Dermis microvascular lymphatic vessel endothelial cell (primary cell): Measurements from ENCODE around the gene CMPK2. TPM values are rescaled to one million over a fixed set of nuclear protein-coding genes. Genes with fewer than 3 reads are reported as not detected.
A peak's percentile ranks its signal among the peaks of the same experiment; 100 is the strongest.
"Not testable (repeated sequence)": the region's sequence is repeated elsewhere in the genome, so short reads cannot be mapped to it uniquely, and the experiment has no call there.

Experiments used
- DNase-seq, 2 donors: peaks; one replicate each; pipeline versions ENCODE4 v3.0.0 to v3.0.0-alpha.2; 2010; ENCODE audit warnings: low read depth in 2 of 2
- total RNA-seq: library from RNA; depleted of rRNA; stranded (reverse); fragments of >200 nt; gene quantifications from 2 replicates; pipeline ENCODE4 v1.2.1, GENCODE V29; 2014

CMPK2 gene
- total RNA-seq, 1 donor from 2014 or later = 0.64 TPM

DNA sequence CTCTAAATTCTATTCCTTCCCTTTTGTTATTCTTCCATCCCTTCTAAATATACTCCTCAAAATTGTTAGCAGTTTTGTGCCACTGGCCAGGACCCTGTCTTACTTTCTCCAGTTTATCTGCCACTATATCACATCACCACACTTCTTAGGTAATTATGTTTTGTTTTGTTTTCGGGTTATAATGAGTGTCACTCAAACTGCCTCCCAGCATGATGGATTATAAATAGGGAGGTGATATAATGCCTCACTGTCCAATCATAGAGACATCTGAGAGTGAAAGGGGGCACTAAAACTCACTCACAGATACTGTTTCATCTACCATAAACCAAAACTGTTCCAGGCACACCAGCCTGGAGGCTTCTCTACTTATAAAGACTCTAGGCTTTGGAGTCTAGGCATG, 15.3 kb upstream of the CMPK2 start:
- no peak for DNase-seq

DNA sequence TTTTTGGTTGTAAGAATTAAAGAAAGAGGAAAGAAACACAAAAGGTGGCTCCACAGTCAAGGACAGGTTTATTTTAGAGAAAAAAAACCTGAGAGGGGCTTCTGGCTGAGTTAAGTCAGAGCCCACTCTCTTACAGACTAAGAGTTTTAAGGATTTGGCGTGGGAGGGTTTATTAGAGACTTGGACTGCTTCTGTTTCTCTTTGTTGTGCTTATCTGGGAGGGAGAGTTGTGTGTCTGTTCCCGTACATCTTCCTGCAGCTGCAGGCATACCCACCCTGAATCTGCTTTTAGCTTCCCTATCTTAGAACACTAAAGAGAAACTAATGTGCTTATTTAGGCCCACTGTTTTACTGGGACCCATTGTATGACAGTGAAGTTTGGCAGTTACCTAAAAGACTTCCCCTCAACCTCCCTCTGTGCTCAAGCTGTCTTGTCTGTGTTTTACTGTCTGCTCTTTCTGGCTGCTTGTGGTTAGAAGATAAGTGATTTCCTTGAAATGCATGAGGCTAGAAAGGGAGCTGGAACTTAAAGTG, 14.6 kb upstream of the CMPK2 start:
- DNase-seq = no peak

DNA sequence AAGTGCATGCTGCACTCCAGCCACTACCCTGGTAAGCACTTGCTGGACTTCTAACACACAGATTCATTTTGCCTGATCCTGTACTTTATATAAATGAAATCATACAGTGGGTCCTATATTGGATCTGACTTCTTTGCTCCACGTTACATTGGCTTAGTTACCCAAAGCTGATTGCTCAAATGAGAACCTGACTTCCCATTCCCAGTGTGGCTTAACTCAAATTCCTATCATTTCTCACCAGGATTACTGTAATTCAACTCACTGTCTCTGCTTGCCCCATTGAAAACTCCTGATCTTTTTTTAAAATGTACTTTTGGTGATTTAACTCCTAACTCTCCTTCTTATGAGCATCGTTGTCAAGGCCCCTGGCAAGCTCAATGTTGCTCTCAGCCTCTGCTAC, 13.3 kb upstream of the CMPK2 start:
- no peak for DNase-seq

DNA sequence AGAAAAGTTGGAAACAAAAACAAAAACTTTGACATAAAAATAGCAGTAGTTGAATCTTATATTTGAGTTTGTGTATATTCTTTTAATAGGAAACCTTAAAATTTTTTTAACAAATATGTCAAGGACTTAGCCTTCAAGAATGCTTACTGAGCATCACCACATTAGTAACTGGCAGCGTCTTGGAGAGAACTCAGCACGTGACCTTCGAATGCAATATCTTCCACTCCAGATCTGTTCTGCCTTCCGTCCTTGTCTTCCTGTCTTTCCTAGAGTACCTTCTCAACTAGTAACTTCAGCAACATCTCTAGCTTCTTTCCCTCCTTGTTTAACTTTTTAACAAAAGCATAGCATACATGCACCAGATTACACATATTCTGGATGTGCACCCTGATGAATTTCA, 12.8 kb upstream of the CMPK2 start:
- no peak for DNase-seq

DNA sequence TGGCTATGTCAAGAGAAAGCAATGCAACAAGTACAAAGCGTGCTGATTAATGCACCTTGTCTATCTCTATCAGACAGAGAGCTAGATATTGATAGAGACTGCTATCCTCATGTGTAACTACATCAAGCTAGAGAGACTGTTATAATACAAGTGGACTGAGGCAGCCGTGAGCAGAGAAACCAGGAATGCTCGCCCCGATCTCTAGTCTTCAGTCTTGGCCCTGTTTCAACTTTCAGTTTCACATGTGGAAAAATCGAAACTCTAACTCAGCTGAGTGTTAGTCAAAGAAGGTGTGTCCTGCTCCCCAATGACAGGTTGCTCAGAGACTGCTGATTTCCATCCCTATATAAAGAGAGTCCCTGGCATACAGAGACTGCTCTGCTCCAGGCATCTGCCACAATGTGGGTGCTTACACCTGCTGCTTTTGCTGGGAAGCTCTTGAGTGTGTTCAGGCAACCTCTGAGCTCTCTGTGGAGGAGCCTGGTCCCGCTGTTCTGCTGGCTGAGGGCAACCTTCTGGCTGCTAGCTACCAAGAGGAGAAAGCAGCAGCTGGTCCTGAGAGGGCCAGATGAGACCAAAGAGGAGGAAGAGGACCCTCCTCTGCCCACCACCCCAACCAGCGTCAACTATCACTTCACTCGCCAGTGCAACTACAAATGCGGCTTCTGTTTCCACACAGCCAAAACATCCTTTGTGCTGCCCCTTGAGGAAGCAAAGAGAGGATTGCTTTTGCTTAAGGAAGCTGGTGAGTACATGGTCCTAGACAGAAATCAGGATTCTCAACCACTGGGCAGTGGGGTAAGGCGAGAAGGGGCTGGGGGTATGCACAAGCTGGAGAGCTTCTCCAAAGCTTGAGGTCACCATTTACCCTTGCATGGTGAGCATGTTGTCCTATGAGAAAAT, 11.9 kb upstream of the CMPK2 start, which contains the start of gene RSAD2:
RSAD2 (plus strand) TSS at position 376 of the 903 bp plus-strand sequence; CDS start at position 400, 24 bp downstream.
- DNase-seq = peak in 1 of 2 donors; percentile 40

DNA sequence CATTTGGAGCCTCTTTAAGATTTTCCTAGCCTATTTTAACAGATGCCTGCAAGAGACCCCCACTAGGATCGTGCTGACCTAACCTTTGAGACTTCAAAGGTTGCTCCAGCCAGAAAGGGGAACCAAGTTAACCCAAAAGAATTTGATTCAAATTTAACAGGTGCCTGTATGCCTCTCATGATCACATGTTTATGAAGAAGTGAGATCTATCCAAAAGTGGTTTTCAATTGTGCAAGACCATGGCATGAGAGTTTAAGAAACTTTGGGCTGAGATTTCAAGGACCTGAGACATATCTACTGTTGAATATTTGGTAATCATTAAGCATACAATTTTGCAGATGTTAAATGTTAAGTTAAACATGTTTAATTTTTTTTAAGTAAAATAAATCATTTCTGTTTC, 10.6 kb upstream of the CMPK2 start:
- DNase-seq = no peak

DNA sequence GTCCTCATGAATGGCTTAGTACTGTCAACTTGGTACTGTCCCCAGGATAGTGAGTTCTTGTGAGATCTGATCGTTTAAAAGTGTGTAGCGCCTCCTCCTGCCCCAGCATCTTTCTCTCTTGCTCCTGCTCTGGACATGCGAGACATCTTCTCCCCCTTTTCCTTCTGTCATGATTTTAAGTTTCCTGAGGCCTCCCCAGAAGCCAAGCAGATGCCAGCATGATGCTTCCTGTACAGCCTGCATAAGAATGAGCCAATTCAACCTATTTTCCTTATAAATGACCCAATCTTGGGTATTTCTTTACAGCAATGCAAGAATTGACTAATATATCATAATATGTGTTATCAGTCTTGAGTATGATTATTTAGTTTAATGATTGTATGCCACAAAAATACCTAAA, 8.3 kb upstream of the CMPK2 start:
- DNase-seq = no peak

DNA sequence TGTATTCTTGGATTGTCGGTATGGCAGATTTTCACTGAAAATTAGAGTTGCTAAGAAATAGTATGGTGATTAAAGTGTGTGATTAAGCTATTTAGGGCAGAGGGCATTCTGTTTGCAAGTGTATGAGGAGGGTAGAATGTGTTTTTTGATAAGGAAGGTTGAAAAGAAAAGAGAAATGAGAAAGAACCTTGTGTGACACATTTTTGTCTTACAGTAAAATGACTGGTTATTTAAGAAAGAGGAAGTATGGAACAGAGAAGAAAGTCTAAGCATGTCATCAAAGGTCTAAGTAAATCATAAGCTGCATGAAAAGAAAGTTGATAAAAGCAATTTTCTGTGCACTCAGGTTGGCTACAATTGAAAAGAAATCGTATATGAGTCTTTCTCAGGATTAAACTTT, 6.7 kb upstream of the CMPK2 start:
- no peak for DNase-seq

DNA sequence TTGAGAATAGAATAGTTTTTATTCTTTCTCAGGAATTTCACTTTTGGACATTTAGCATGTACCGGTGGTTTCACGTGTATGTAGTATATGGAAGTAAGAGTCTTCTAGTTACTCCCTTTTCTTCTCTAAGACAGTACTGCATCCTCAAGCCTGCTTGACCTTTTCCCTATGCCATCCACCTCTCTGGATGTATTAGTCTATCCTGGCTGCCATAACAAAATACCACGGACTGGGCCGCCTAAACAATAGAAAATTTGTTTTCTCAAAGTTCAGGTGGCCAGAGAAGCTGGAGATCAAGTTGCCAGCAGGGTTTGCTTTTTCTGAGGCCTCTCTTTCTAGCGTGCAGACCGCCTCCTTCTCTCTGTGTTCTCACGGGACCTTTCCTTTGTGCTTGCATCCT, 1.3 kb upstream of the CMPK2 start:
- no peak for DNase-seq

DNA sequence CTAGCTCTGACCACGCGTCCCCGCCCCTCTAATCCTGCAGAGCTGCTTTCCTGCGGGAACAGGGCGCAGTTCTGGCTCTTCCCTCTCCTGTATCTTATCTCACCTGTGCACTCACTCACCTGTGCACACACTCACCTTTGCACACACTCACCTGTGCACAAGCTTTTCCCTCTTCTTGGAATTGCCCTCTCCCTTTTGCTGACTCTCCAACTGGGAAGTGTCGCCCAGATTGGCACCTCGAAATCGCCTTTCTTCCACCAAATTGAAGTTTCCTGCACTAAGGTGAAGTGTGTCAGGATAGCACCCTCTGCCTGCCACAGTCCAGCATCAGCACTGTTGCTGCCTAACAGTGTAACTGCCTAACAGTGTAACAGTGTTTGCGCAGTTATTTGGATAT, 566 bp upstream of the CMPK2 start:
- DNase-seq = no peak

DNA sequence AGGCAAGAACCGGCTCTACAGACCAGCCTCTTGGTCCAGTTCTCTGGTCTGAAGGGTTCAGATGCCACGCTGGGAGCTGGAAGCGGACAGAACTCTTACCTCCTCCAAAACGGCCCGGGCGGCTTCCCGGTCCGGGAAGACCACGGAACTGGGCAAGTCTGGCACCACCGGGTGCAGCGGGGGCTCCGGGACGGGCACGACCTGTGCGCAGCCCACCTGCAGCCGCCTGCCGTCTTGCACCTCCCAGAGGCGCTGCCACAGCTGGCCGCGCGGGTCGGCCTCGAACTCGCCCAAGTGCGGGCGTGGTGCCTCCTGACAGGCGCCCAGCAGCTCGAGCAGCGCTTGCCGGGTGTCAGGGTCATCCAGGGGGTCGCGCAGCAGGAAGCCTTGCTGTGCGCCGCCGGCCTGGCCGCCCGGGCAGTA, 773 bp downstream of the CMPK2 start:
- DNase-seq = no peak

DNA sequence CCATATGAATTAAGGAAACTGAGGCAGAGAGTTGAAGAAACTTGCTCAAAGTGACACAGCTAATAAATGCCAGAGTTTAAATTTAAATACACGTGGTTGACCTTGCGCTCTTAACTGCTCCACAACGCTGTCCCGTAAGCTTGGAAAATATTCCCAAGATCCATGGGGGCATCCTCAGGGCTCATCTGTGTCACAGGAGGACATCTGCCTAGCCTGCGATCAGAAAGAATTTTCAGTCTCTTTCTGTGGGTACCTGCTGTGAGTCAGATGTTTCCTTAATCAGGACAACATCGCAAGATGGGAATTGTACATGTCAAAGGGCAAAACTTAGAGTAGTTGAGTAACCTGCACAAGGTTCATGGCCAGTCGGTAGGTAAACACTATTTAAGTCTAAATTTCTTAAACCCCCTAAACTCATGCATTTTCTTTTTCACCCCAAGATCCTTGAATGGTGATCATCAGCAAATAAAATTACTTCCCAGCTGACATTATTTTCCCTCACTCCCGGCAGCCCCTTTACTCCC, 1.4 kb downstream of the CMPK2 start:
- DNase-seq = no peak

DNA sequence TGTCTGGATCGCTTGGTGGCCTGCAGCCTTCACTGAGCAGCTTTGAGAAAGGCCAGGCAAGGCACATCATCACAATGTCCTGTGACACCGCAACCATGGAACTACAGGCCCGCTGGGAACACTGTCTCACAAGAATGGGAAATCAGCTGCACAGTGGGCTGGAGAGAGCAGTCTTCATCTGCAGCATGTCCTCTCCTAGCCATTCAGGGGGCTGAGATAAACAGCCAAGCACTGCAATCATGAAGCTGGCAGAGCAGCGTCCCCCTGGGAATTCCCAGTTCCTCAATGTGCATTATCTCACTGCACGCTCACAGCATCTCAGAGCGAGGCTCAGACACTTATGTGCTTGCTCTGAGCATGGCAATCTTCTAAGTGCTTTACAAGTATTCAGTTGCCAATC, 1.9 kb downstream of the CMPK2 start:
- DNase-seq = no peak

DNA sequence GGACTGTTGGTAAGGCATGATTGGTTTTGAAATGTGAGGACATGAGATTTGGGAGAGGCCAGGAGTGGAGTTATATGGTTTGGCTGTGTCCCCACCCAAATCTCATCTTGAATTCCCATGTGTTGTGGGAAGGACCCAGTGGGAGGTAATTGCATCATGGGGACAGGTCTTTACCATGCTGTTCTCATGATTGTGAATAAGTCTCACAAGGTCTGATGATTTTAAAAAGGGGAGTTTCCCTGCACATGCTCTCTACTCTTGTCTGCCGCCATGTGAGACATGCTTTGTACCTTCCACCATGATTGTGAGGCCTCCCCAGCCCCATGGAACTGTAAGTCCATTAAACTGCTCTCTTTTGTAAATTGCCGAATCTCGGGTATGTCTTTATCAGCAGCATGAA, 5.4 kb downstream of the CMPK2 start:
- DNase-seq = no peak

DNA sequence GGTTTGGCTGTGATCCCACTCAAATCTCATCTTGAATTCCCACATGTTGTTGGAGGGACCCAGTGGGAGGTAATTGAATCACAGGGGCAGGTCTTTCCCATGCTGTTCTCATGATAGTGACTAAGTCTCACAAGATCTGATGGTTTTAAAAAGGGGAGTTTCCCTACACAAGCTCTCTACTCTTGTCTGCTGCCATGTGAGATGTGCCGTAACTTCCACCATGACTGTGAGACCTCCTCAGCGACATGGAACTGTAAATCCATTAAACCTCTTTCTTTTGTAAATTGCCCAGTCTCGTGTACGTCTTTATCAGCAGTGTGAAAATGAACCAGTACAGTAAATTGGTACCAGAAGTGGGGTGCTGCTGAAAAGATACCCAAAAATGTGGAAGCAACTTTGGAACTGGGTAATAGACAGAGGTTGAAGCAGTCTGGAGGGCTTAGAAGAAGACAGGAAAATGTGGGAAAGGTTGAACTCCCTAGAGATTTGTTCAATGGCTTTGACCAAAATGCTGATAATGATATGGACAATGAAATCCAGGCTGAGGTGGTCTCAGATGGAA, 7.2 kb downstream of the CMPK2 start:
- not testable (repeated sequence) for DNase-seq

DNA sequence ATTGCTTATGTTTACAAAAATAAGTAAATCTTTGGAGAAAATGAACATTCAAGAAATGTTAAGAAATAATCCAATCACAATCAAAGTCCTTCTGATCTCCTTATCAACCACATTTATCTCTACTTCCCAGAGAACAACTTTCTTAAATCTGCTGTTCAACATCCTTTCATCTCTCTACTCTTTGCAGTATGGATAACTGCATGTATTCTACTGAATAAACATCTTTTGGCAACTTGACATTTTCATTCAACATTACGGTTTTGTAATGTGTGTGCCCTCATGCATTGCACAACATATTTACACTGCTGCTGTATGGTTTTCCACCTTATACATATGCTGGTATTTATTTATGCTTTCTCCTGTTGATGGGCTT, 9.2 kb downstream of the CMPK2 start:
- no peak for DNase-seq

DNA sequence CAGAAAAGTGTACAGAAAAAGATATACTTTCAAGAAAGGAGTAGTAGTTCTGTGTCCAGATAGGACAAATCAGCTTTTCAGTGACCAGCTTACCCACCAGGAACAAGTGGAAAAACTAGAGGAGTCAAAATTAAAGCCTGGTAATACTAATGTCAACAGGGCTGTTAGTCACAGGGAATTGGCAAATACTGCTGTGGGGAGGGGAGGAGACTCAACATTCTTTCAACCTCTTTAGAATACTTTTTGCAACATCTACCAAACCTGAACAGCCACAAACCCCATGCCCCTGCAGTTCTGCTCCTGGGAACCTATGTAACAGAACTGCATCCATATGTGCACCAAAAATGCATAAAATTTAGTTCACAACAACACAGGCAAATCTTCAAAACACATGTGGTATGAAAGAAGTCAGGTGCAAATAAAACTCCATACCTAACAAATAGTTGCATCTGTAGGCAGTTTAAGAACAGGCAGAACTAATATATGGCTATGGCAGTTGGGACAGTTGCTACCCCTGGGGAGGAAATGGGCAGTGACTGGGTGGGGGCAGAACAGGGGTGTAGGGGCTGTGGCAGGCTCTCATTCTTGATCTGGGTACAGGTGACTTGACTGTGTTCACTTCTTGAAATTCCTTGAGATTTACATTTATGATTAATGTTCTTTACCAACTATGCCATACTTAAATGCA, 9.7 kb downstream of the CMPK2 start:
- DNase-seq = no peak

DNA sequence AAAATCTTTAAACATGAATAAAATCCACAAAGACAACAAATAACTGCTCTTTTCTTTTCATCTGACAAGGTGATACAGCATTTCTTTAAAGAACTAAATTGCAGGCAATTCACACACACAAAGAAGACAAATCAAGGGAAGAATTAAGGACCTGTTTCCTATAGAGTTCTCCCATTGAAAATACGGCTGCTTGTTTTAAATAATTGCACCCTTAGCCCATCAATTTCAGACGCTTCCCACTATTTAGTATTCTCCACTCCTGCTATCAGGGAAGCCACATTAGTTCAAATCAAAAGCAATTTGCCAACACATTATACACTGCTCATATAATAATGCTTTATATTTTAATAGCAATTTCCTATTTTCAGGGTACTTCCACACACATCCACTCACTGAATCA, 11.3 kb downstream of the CMPK2 start:
- DNase-seq = no peak

DNA sequence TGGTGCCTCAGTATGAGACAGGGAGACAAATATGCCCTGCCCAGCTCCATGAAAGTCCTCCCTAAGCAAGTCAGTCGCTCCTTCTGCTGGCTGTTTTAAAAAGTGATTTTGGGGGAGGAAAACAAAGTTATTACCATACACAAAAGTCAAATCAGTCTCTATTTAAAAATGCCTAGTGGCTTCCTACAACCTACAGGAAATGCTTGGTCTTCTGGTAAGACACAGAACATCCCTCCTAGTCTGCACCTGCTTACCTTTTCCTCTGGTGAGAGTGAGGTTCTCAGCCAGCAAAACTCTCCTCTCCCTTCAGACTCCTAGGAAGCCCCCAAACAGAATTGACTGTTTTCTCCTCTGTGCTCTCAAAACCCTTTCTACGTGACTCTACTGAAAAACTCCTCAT, 13.5 kb downstream of the CMPK2 start:
- DNase-seq = no peak

DNA sequence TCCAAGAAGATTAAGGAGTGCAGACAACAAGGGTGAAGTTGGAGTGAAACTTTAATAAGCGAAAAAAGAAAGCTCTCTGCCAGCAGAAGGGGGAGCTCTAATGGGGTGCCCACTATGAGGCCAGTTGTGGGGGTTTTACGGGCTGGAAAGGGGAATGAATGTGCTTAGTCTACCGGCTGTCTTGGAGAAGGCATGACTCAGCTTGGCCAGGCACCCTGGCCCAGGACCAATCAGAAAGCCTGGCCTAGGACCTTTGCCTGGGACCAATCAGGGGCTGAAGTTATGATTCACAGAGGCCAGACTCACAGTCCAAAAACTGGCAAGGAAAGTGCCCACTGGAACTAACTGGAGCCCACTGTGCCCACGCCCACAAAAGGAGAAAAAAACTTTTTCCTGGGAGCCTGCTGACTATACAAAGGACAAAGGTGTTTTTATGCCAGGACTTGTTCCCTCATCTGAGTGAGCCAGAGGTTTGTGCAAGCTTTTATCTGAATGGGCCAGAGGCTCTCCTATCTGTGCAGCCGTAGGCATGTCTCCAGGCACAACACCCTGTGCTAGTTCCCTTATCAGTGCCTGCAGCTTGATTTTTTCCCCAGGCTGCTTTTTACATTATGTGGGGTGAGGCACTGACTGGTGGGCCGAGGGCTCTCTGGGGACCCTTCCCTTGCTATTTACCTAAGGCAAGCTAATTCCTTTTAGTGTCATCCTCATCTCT, 18.6 kb downstream of the CMPK2 start:
- DNase-seq = no peak

DNA sequence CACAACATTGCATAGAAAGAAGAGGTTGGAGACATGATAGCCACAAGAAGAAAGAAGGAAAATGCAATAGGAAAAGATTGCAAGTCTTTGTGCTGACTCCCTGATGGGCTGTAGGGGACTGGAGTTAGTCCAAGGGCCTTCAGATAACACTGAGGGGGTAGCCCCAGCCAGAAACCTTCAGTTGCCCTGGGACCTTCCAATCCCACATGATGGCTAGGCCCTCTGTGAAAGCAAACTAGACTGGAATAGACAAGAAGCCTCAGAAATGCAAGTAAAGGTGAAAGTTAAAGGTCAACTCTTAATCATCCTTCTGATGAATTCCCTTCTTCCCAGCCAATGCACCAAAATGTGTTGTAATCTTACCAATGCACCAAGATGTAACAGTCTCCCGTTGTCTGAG, 19.2 kb downstream of the CMPK2 start:
- no peak for DNase-seq
